Measurements from ENCODE around the gene RELA.

DNA sequence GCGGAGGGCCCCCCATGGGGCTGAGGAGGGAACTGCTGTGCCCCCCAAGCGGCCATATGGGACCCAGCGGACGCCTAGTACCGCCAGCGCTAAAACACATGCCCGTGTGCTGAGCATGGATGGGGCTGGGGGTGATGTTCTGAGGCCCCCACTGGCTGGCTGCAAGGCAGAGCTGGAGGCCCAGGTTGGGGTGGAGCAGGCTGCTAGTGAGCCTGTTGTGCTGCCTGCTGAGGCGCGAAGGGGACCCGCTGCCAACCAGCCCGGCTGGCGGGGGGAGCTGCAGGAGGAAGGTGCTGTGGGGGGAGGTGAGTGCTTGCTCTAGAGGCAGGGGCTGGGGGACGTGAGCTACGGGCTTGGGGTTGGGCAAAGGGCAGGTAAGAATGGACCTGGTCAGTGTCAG, 44.0 kb downstream of the RELA start:
- TF ChIP-seq, protein P1, sequence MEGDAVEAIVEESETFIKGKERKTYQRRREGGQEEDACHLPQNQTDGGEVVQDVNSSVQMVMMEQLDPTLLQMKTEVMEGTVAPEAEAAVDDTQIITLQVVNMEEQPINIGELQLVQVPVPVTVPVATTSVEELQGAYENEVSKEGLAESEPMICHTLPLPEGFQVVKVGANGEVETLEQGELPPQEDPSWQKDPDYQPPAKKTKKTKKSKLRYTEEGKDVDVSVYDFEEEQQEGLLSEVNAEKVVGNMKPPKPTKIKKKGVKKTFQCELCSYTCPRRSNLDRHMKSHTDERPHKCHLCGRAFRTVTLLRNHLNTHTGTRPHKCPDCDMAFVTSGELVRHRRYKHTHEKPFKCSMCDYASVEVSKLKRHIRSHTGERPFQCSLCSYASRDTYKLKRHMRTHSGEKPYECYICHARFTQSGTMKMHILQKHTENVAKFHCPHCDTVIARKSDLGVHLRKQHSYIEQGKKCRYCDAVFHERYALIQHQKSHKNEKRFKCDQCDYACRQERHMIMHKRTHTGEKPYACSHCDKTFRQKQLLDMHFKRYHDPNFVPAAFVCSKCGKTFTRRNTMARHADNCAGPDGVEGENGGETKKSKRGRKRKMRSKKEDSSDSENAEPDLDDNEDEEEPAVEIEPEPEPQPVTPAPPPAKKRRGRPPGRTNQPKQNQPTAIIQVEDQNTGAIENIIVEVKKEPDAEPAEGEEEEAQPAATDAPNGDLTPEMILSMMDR (IDR thresholded peaks at IDR 0.05; ENCODE audit: insufficient read depth, low read length), result no peak
- TF ChIP-seq POLR2AphosphoS5 (IDR thresholded peaks at IDR 0.05; ENCODE audit: low read depth) (no peak), SPI1 (IDR thresholded peaks at IDR 0.05; ENCODE audit: borderline replicate concordance, low read depth) (no peak)

All from HL-60 (cell line).